Stimulated activated CD4-positive, alpha-beta T cell treated with anti-CD3 and anti-CD28 coated beads, Interleukin-2, amount 100 ng/mL, for 24 hours (primary cell): ENCODE results near the gene ECE1.
"Not testable (repeated sequence)": the region's sequence is repeated elsewhere in the genome, so short reads cannot be mapped to it uniquely, and the experiment has no call there.

Experiments
- DNase-seq, 2 donors: peaks; one replicate each; pipeline ENCODE4 v3.0.0-alpha.2; 2020

ECE1 gene

GRCh38 chr1:21216835-21217811 is 73.1 kb downstream of the ECE1 start:
- peak; percentile 77 to 79 for DNase-seq

GRCh38 chr1:21212126-21212525 is 78.1 kb downstream of the ECE1 start:
- no peak for DNase-seq

- DNase-seq, result not testable (repeated sequence)
Observed at GRCh38 chr1:21208137-21208700, 82.0 kb downstream of the ECE1 start.

GRCh38 chr1:21206117-21206516 is 84.1 kb downstream of the ECE1 start:
- DNase-seq, result no peak

GRCh38 chr1:21205416-21205815 is 84.8 kb downstream of the ECE1 start:
- DNase-seq, result no peak

GRCh38 chr1:21201650-21202049 is 88.6 kb downstream of the ECE1 start:
- no peak for DNase-seq

- DNase-seq, result not testable (repeated sequence)
Observed at GRCh38 chr1:21201238-21201637, 89.0 kb downstream of the ECE1 start.

- no peak for DNase-seq
Observed at GRCh38 chr1:21200767-21201166, 89.5 kb downstream of the ECE1 start.

- DNase-seq, result no peak
Observed at GRCh38 chr1:21198929-21199328, 91.3 kb downstream of the ECE1 start.

GRCh38 chr1:21192871-21193270 is 97.4 kb downstream of the ECE1 start:
- DNase-seq, result no peak

- no peak for DNase-seq
Observed at GRCh38 chr1:21192284-21192683, 98.0 kb downstream of the ECE1 start.

GRCh38 chr1:21190771-21191170 is 99.5 kb downstream of the ECE1 start:
- DNase-seq, result not testable (repeated sequence)

- DNase-seq, result no peak
Observed at GRCh38 chr1:21189906-21190500, 100.3 kb downstream of the ECE1 start.

GRCh38 chr1:21189421-21189820 is 100.8 kb downstream of the ECE1 start:
- DNase-seq, result no peak

GRCh38 chr1:21188235-21188634 is 102.0 kb downstream of the ECE1 start:
- DNase-seq, result no peak

GRCh38 chr1:21185221-21185731 is 105.0 kb downstream of the ECE1 start:
- no peak for DNase-seq

GRCh38 chr1:21184276-21184675 is 106.0 kb downstream of the ECE1 start:
- DNase-seq, result no peak

GRCh38 chr1:21182181-21182731 is 108.0 kb downstream of the ECE1 start:
- no peak for DNase-seq

GRCh38 chr1:21178271-21178670 is 112.0 kb downstream of the ECE1 start:
- not testable (repeated sequence) for DNase-seq

GRCh38 chr1:21176586-21177555 is 113.4 kb downstream of the ECE1 start, which contains the start of gene EIF4G3:
Gene EIF4G3, minus strand, starts transcription at chr1:21176897. Its CDS starts 174,155 bp downstream, at chr1:21002742.
- DNase-seq, result peak; percentile 100

GRCh38 chr1:21175670-21176581 is 114.3 kb downstream of the ECE1 start:
- peak; percentile 52 to 53 for DNase-seq
